H7 (cell line): Measurements from ENCODE around the gene NPW. TPM values are rescaled to one million over a fixed set of nuclear protein-coding genes. Genes with fewer than 3 reads are reported as not detected.
"Not testable (repeated sequence)": the region's sequence is repeated elsewhere in the genome, so short reads cannot be mapped to it uniquely, and the experiment has no call there.

Source experiments
- DNase-seq: peaks from one replicate; pipeline ENCODE4 v3.0.0; 2012
- H3K27me3 ChIP-seq: 2 replicates; pipeline ENCODE4 v1.6.0; 2011; ENCODE audit warnings: mild to moderate bottlenecking, low read length; ENCODE audit not compliant: control insufficient read depth, insufficient read depth
- H3K36me3 ChIP-seq: replicated peaks from 2 replicates; pipeline ENCODE4 v1.5.1; 2011; ENCODE audit warnings: low read length; ENCODE audit not compliant: control insufficient read depth, insufficient read depth
- H3K4me3 ChIP-seq: 2 replicates; pipeline ENCODE4 v1.5.1; 2011; ENCODE audit warnings: low read depth, mild to moderate bottlenecking, control low read depth, low read length, moderate library complexity; ENCODE audit not compliant: insufficient read depth
- total RNA-seq: library from RNA; depleted of rRNA; stranded (reverse); fragments of >200 nt; shearing (Covaris generic); gene quantifications from 2 replicates; pipeline ENCODE4 v1.2.3, GENCODE V29; 2014

The NPW gene
- total RNA-seq, 1 experiment from 2014 or later, result 2.0 TPM

GRCh38 chr16:2031081-2031577, 11.5 kb downstream of the NPW start:
- DNase-seq, result no peak
- Histone ChIP-seq H3K27me3 (peaks cover 12% of the 10 kb centered on the region), H3K4me3 (no peak overlapping the region), H3K36me3 (no peaks in the 10 kb centered on the region)

- H3K36me3 ChIP-seq, result no peaks in the 10 kb centered on the region
- no peak for DNase-seq
- H3K27me3 ChIP-seq, result peaks cover 3% of the 10 kb centered on the region
- H3K4me3 ChIP-seq, result no peak overlapping the region
Observed at GRCh38 chr16:2032285-2033056, 12.9 kb downstream of the NPW start.

- Histone ChIP-seq H3K4me3 (no peak overlapping the region), H3K27me3 (no peaks in the 10 kb centered on the region), H3K36me3 (no peaks in the 10 kb centered on the region)
- peak; percentile 81 for DNase-seq
Observed at GRCh38 chr16:2033057-2033908, 13.7 kb downstream of the NPW start.

GRCh38 chr16:2033909-2034695, 14.5 kb downstream of the NPW start:
- H3K36me3 ChIP-seq, H3K4me3 ChIP-seq, DNase-seq, H3K27me3 ChIP-seq: not testable (repeated sequence)

- H3K27me3 ChIP-seq, result no peaks in the 10 kb centered on the region
- no peaks in the 10 kb centered on the region for H3K36me3 ChIP-seq
- no peak for DNase-seq
- H3K4me3 ChIP-seq, result no peak overlapping the region
Observed at GRCh38 chr16:2034696-2035430, 15.3 kb downstream of the NPW start.

GRCh38 chr16:2035431-2036199, 16.0 kb downstream of the NPW start:
- Histone ChIP-seq H3K36me3 (no peaks in the 10 kb centered on the region), H3K27me3 (no peaks in the 10 kb centered on the region), H3K4me3 (no peak overlapping the region)
- DNase-seq, result peak; percentile 76

GRCh38 chr16:2036200-2036966, 16.8 kb downstream of the NPW start:
- no peaks in the 10 kb centered on the region for H3K27me3 ChIP-seq
- no peak overlapping the region for H3K4me3 ChIP-seq
- no peaks in the 10 kb centered on the region for H3K36me3 ChIP-seq
- no peak for DNase-seq

GRCh38 chr16:2037115-2037514, 17.5 kb downstream of the NPW start:
- no peaks in the 10 kb centered on the region for H3K27me3 ChIP-seq

GRCh38 chr16:2037647-2038381, 18.2 kb downstream of the NPW start:
- Histone ChIP-seq H3K36me3 (no peaks in the 10 kb centered on the region), H3K27me3 (no peaks in the 10 kb centered on the region), H3K4me3 (no peak overlapping the region)
- DNase-seq, result no peak

More at GRCh38 chr16:2037115-2037514, 17.5 kb downstream of the NPW start:
- H3K4me3 ChIP-seq, result no peak overlapping the region
- H3K36me3 ChIP-seq, result no peaks in the 10 kb centered on the region
- no peak for DNase-seq

GRCh38 chr16:2038382-2039231, 19.0 kb downstream of the NPW start:
- Histone ChIP-seq H3K4me3 (no peak overlapping the region), H3K27me3 (no peaks in the 10 kb centered on the region), H3K36me3 (peaks cover 2% of the 10 kb centered on the region)
- DNase-seq, result peak; percentile 84

GRCh38 chr16:2039274-2040031, 19.9 kb downstream of the NPW start:
- H3K27me3 ChIP-seq, result no peaks in the 10 kb centered on the region
- peaks cover 2% of the 10 kb centered on the region for H3K36me3 ChIP-seq
- no peak overlapping the region for H3K4me3 ChIP-seq
- DNase-seq, result no peak
